HG03280 (cell line): ENCODE data around the gene TRMT44.
A peak's percentile ranks its signal among the peaks of the same experiment; 100 is the strongest.

ENCODE experiments used
- ATAC-seq: cut with Tn5 transposase; IDR thresholded peaks from one replicate; pipeline ENCODE4 v1.9.1; 2021; ENCODE audit warnings: mild to moderate bottlenecking, moderate library complexity; ENCODE audit not compliant: unreplicated experiment

The TRMT44 gene

GRCh38 chr4:8433136-8433535 lies 7.4 kb upstream of the TRMT44 start:
- no peak for ATAC-seq

DNA sequence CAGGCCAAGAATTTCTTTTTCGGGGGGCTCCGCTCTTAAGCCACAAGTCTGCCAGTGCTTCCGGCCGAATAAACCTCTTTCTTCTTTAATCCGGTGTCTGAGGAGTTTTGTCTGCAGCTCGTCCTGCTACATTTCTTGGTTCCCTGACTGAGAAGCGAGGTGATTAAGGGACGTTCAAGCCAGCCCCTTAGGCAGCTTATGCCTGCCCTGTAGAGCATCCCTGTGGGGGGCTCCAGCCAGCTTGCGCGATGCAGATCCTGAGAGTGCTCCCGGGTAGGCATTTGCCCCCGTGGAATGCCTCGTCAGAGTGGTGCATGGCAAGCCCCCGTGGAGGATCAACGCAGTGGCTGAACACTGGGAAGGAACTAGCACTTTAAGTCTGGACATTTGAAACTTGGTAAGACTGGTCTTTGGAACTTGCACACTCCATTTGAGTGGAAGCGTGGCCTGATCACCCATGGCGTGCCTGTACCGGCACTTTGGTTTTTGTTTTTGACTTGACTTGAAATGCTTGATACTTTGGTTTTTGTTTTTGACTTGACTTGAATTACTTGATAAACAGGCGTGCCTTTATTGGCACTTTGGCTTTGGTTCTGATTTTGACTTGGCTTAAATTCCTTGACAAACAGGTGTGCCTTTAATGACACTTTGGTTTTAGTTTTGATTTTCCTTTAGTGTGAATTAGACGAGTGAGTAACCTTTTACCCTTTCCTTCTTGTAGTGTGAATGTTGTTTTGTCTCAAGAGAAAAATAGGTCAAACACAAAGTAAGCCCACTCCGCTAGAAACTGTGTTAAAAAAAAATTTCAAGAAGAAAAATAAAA lies 6.1 kb upstream of the TRMT44 start:
- ATAC-seq = no peak

DNA sequence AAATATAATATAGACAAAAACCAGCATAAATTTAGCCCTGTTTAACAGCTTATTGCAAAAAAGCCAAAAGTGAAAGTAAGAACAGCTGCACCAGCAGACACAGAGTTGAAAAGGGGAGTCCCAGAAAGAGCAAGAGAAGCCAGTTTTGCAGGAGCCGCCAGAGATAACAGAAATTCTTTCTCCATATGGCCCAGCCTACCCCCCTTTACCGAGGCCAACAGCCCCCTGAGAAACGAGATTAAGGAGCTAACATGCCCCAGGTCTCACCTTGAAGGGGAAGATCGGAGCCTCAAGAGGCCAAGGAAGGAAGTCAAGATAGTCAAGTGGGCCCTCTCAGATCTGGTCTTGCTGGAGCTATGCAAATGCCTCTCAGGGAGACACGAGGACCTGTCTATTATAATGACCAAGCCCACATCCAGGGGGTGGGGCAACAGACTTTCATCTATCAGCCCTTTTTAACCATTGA lies 4.9 kb upstream of the TRMT44 start:
- peak; percentile 59 for ATAC-seq

- ATAC-seq = no peak
These were observed 3.3 kb upstream of the TRMT44 start for GRCh38 chr4:8437281-8437680.

DNA sequence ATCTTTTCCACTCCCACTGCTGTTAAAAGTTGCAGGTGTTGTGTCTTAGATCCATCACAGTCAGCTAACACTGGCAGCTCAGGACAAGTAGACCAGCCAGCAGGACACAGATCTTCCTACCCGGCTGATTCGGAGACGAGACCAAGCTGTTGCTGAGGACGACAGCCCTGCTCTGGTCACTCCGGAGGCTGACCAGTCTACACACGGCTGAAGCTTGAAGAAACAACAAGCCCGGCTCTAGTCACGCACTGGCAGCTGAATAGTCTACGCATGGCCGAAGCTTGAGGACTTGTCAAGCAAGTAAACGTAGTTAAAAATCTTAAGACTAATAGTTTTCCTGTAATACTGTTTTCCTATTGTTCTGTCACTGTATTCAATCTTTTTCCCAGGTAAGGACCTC lies 1.8 kb upstream of the TRMT44 start:
- ATAC-seq = no peak

DNA sequence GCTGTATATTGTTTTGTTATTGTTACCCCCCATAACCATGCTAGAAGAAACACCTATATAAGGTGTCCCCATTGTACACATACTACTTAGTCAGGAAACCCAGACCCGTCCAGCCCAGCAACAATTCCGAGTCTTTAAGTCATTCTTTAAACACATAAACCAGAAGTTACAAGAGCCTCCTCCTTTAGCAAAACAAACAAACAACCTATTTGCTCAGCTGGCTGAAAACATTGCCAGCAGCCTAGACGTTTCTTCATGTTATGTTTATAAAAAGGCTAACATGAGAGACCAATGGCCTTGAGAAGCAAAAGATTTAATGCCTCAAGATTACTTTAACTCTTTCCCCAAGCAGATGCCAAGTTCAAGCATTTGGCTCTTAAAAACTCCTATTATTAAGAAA lies 1.4 kb upstream of the TRMT44 start:
- no peak for ATAC-seq

DNA sequence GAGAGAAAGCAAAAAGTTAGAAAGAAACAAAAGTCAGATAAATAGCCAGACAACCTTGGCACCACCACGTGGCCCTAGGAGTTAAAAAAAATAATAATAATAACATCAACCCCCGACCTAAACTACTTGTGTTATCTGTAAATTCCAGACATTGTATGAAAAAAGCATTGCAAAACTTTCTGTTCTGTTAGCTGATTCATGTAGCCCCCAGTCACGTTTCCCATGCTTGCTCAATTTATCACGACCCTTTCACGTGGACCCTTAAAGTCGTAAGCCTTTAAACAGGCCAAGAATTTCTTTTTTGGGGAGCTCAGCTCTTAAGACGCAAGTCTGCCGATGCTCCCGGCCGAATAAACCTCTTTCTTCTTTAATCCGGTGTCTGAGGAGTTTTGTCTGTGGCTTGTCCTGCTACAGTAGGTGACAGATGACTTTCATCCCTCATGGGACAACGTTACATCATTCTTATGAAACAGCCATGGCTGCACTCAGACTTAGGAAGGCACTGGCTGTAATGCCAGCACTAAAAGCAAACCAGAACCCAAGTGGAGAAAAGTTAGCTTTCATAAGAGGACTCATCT lies 574 bp upstream of the TRMT44 start:
- peak; percentile 15 for ATAC-seq

GRCh38 chr4:8441499-8442091 lies 1.0 kb downstream of the TRMT44 start:
- no peak for ATAC-seq

GRCh38 chr4:8442596-8443358 lies 2.2 kb downstream of the TRMT44 start:
- no peak for ATAC-seq

- ATAC-seq = no peak
These were observed 3.2 kb downstream of the TRMT44 start for GRCh38 chr4:8443801-8444200.

DNA sequence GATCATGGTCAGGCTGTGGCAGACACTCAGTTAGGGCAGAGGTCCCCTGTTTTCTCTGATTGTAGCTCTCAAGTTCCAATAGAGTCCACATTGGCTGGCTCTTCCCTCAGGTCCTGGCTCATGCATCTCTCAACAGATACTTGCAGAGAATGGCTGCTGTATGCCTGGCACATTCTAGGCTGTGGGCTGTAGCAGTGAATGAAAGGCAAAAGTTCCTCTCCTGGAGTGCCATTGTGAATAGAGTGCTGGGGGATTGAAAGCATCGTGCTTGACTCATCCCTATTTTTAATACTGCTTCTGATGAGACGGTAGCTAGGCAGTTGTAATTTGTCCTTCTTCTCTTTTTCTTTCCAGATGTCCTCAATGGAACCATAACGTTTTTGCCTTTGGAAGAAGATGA lies 5.5 kb downstream of the TRMT44 start:
- ATAC-seq = no peak

DNA sequence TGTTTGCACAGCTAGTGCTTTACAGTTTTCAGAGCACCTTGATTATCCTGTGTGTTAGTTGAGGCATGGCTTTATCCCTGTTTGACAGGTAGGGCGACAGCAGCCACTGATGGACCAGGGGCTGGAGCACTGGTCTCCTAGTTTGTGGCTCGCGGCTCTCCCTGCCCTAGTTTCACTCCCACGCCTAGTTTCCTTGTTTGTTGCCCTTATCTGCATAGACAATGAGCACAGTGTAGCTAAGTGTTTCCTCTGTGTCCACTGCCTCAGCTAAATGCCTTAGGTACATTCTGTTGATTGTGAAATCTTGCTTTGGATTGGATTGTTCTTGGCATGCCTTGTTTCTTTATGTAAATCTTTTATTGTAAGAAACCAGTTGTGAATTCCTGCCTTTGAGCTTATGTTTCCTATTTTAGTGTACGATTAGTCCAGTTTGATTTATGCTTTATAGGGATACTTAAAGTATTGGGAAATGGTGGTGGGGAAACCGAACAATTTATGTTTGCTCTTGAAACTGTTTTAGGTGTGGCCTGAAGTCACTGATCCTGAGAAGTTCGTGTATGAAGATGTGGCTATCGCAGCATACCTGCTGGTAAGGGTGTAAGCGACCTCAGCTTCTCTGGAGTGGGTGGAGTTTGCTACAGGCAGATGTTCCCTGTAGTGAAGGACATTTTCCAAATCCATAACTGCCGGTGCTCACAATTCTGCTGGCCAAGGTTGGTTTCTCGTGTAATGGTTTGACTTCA lies 11.0 kb downstream of the TRMT44 start:
- ATAC-seq = no peak

- ATAC-seq = no peak
These were observed 13.4 kb downstream of the TRMT44 start for GRCh38 chr4:8453957-8454356.

GRCh38 chr4:8457646-8458252 lies 17.2 kb downstream of the TRMT44 start:
- no peak for ATAC-seq

DNA sequence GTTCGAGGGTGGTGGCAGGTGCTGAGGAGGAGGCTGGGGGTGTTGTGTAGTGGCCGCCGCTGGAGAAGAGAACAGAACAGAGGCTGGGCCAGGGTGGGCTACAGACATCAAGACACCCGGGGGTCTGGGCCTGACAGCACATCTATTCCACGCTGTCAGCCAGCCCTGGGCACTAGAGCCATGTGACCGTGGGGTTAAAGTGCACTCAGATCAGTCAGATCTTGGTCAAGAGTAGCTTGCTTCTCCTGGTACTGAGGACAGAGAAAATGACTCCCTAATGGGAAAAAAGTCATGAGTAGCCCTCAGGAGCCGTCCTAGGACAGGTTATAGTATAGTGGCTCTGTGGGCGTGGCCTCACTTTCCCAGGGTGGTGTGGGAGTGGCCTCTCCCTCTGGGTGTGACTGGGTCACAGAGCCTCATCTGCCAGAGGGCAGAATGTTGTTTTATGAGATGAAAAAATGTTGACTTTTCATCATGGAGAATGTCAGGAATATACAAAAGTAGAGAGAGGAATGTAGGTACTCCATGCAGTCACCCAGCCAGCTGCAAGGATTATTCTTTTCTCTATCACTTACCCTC lies 19.4 kb downstream of the TRMT44 start:
- ATAC-seq = no peak

- no peak for ATAC-seq
These were observed 20.5 kb downstream of the TRMT44 start for GRCh38 chr4:8461086-8461485.

DNA sequence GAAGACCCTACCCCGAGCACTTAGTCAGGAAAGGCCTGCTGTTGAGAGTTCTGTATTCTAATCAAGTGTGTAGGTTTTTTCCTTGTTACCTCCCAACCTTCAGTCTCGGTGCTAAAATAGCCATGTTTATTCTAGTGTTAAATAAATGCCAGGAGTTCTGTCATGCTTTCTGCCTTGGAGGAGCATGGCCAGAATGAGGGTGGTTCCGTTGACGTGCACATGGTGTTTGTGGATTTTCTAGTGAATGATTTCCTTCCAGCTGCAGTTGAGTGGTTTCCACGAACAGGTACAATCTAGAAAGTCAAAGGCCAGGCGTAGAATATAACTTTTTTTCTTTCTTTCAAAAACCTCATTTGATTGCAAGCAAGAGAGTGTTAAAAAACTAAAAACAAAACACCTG lies 21.0 kb downstream of the TRMT44 start:
- ATAC-seq = no peak

- ATAC-seq = no peak
These were observed 23.2 kb downstream of the TRMT44 start for GRCh38 chr4:8463811-8464210.

DNA sequence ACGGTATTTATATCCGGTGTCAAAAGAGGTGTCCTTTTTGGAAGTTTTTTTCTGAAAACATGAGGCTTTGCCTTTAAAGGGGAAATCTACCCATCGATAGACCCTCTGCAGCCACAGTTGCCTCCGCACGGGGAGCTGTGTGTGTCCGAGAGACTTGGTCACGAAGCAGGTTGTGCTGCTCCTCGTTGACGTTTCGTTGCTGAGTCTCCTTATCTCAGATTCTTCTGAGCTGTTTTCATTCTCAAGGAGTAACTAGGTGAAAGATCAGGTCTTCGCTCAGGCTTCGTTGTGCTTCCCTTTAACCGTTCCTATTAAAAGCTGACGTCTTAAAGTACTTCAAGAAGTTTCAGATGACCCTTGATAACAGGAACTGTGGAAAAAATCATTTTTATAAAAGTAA lies 23.8 kb downstream of the TRMT44 start:
- ATAC-seq = no peak
